Measurements from ENCODE around the gene DDAH1.

- TF ChIP-seq POLR2AphosphoS5 (IDR thresholded peaks at IDR 0.05; ENCODE audit: low read depth, low read length) = no peak
- no peak for TF ChIP-seq POLR2A (IDR thresholded peaks at IDR 0.05; ENCODE audit: low read depth, low read length)
- no peak for TF ChIP-seq TAF1 (IDR thresholded peaks at IDR 0.05; ENCODE audit: low read depth, low read length)
- TF ChIP-seq PAX5 (IDR thresholded peaks at IDR 0.05; ENCODE audit: insufficient read depth, low read length, severe bottlenecking) = no peak
- no peak for TF ChIP-seq POU2F2 (IDR thresholded peaks at IDR 0.05; ENCODE audit: low read depth, low read length)
These were observed 16.7 kb upstream of the DDAH1 start for GRCh38 chr1:85481688-85482087.

Data from GM12891 (cell line).